T-helper 2 cell treated with Interferon-gamma antibody and Interleukin-4, amounts not matched to agents 5 μg/mL and 100 μg/mL, for 36 hours (primary cell): ENCODE results near the gene EFL1.
"Not testable (repeated sequence)": the region's sequence is repeated elsewhere in the genome, so short reads cannot be mapped to it uniquely, and the experiment has no call there.

Experiments
- DNase-seq: peaks from one replicate; pipeline ENCODE4 v3.0.0; 2021; ENCODE audit warnings: low spot score
- H3K27ac Mint-ChIP-seq: one replicate; pipeline ENCODE4 v1.8.0; 2021; ENCODE audit warnings: mild to moderate bottlenecking, mixed read lengths
- H3K27me3 Mint-ChIP-seq: one replicate; pipeline ENCODE4 v1.8.0; 2021; ENCODE audit warnings: low read depth, mixed read lengths
- H3K36me3 Mint-ChIP-seq: one replicate; pipeline ENCODE4 v1.8.0; 2021; ENCODE audit warnings: low read depth, mixed read lengths
- H3K4me1 Mint-ChIP-seq: one replicate; pipeline ENCODE4 v1.8.0; 2021; ENCODE audit warnings: low read depth, mixed read lengths
- H3K4me3 Mint-ChIP-seq: one replicate; pipeline ENCODE4 v1.8.0; 2022; ENCODE audit warnings: mild to moderate bottlenecking, moderate library complexity, mixed read lengths
- H3K9me3 Mint-ChIP-seq: one replicate; pipeline ENCODE4 v1.8.0; 2021; ENCODE audit warnings: mixed read lengths

The EFL1 gene

GRCh38 chr15:82298032-82298431 lies 35.5 kb upstream of the EFL1 start:
- Mint-ChIP-seq H3K4me3 (no peak overlapping the region), H3K36me3 (no peaks in the 10 kb centered on the region), H3K9me3 (no peaks in the 10 kb centered on the region), H3K4me1 (peaks cover 8% of the 10 kb centered on the region), H3K27me3 (peaks cover 11% of the 10 kb centered on the region), H3K27ac (no peak overlapping the region)
- DNase-seq = no peak

- Mint-ChIP-seq H3K27me3 (peaks cover 13% of the 10 kb centered on the region), H3K4me1 (peaks cover 8% of the 10 kb centered on the region), H3K4me3 (no peak overlapping the region), H3K9me3 (no peaks in the 10 kb centered on the region), H3K27ac (no peak overlapping the region), H3K36me3 (no peaks in the 10 kb centered on the region)
- no peak for DNase-seq
Observed at GRCh38 chr15:82297546-82297945, 35.0 kb upstream of the EFL1 start.

- peaks cover 26% of the 10 kb centered on the region for H3K27me3 Mint-ChIP-seq
Observed at GRCh38 chr15:82294061-82294690, 31.6 kb upstream of the EFL1 start.

GRCh38 chr15:82292271-82292670 lies 29.7 kb upstream of the EFL1 start:
- peaks cover 37% of the 10 kb centered on the region for H3K27me3 Mint-ChIP-seq
- H3K4me3 Mint-ChIP-seq = no peak overlapping the region
- DNase-seq = no peak
- H3K27ac Mint-ChIP-seq = no peak overlapping the region
- peaks cover 11% of the 10 kb centered on the region for H3K9me3 Mint-ChIP-seq
- H3K4me1 Mint-ChIP-seq = peaks cover 11% of the 10 kb centered on the region
- peaks cover 3% of the 10 kb centered on the region for H3K36me3 Mint-ChIP-seq

More at GRCh38 chr15:82294061-82294690, 31.6 kb upstream of the EFL1 start:
- Mint-ChIP-seq H3K4me3 (no peak overlapping the region), H3K4me1 (peaks cover 14% of the 10 kb centered on the region), H3K36me3 (no peaks in the 10 kb centered on the region), H3K27ac (no peak overlapping the region), H3K9me3 (peaks cover 2% of the 10 kb centered on the region)
- no peak for DNase-seq

GRCh38 chr15:82288202-82288601 lies 25.7 kb upstream of the EFL1 start:
- H3K4me3 Mint-ChIP-seq = not testable (repeated sequence)

GRCh38 chr15:82286475-82286874 lies 23.9 kb upstream of the EFL1 start:
- H3K36me3 Mint-ChIP-seq = not testable (repeated sequence)
- Mint-ChIP-seq H3K9me3 (peaks cover 11% of the 10 kb centered on the region), H3K27ac (peak overlapping the region; percentile 46), H3K4me3 (peak overlapping the region; percentile 70), H3K4me1 (peaks cover 27% of the 10 kb centered on the region), H3K27me3 (peaks cover 47% of the 10 kb centered on the region)
- DNase-seq = peak; percentile 21

More at GRCh38 chr15:82288202-82288601, 25.7 kb upstream of the EFL1 start:
- Mint-ChIP-seq H3K9me3 (peaks cover 11% of the 10 kb centered on the region), H3K4me1 (peaks cover 27% of the 10 kb centered on the region), H3K27me3 (peaks cover 44% of the 10 kb centered on the region)
- not testable (repeated sequence) for DNase-seq, H3K36me3 Mint-ChIP-seq, H3K27ac Mint-ChIP-seq

GRCh38 chr15:82284381-82284780 lies 21.8 kb upstream of the EFL1 start:
- H3K27ac Mint-ChIP-seq, H3K36me3 Mint-ChIP-seq, H3K4me3 Mint-ChIP-seq, DNase-seq: not testable (repeated sequence)
- H3K27me3 Mint-ChIP-seq = peaks cover 41% of the 10 kb centered on the region
- peaks cover 21% of the 10 kb centered on the region for H3K4me1 Mint-ChIP-seq
- peaks cover 11% of the 10 kb centered on the region for H3K9me3 Mint-ChIP-seq

- peaks cover 17% of the 10 kb centered on the region for H3K4me1 Mint-ChIP-seq
- H3K27me3 Mint-ChIP-seq = peaks cover 42% of the 10 kb centered on the region
- H3K4me3 Mint-ChIP-seq, H3K27ac Mint-ChIP-seq, H3K9me3 Mint-ChIP-seq, DNase-seq, H3K36me3 Mint-ChIP-seq: not testable (repeated sequence)
Observed at GRCh38 chr15:82282386-82282785, 19.9 kb upstream of the EFL1 start.

- DNase-seq, H3K4me1 Mint-ChIP-seq, H3K9me3 Mint-ChIP-seq, H3K4me3 Mint-ChIP-seq, H3K36me3 Mint-ChIP-seq, H3K27ac Mint-ChIP-seq: not testable (repeated sequence)
- peaks cover 41% of the 10 kb centered on the region for H3K27me3 Mint-ChIP-seq
Observed at GRCh38 chr15:82281276-82281675, 18.7 kb upstream of the EFL1 start.

GRCh38 chr15:82275410-82275809 lies 12.9 kb upstream of the EFL1 start:
- Mint-ChIP-seq H3K9me3 (peaks cover 7% of the 10 kb centered on the region), H3K27me3 (peaks cover 42% of the 10 kb centered on the region), H3K4me1 (no peaks in the 10 kb centered on the region)

GRCh38 chr15:82272154-82272553 lies 9.6 kb upstream of the EFL1 start:
- Mint-ChIP-seq H3K4me1 (peaks cover 2% of the 10 kb centered on the region), H3K36me3 (peaks cover 2% of the 10 kb centered on the region), H3K4me3 (no peak overlapping the region), H3K9me3 (peaks cover 7% of the 10 kb centered on the region), H3K27me3 (peaks cover 24% of the 10 kb centered on the region), H3K27ac (no peak overlapping the region)
- no peak for DNase-seq

More at GRCh38 chr15:82275410-82275809, 12.9 kb upstream of the EFL1 start:
- Mint-ChIP-seq H3K27ac (no peak overlapping the region), H3K4me3 (no peak overlapping the region), H3K36me3 (peaks cover 2% of the 10 kb centered on the region)
- no peak for DNase-seq

GRCh38 chr15:82268454-82268853 lies 5.9 kb upstream of the EFL1 start:
- not testable (repeated sequence) for H3K4me3 Mint-ChIP-seq, H3K4me1 Mint-ChIP-seq, DNase-seq, H3K27me3 Mint-ChIP-seq, H3K36me3 Mint-ChIP-seq, H3K9me3 Mint-ChIP-seq, H3K27ac Mint-ChIP-seq

GRCh38 chr15:82267137-82267536 lies 4.6 kb upstream of the EFL1 start:
- H3K4me3 Mint-ChIP-seq, DNase-seq, H3K27ac Mint-ChIP-seq, H3K36me3 Mint-ChIP-seq, H3K9me3 Mint-ChIP-seq, H3K27me3 Mint-ChIP-seq: not testable (repeated sequence)
- H3K4me1 Mint-ChIP-seq = peaks cover 11% of the 10 kb centered on the region

GRCh38 chr15:82263350-82263749 lies 816 bp upstream of the EFL1 start:
- H3K4me3 Mint-ChIP-seq = peak overlapping the region; percentile 92
- H3K36me3 Mint-ChIP-seq = peaks cover 5% of the 10 kb centered on the region
- no peaks in the 10 kb centered on the region for H3K9me3 Mint-ChIP-seq
- H3K27ac Mint-ChIP-seq = peak overlapping the region; percentile 33
- DNase-seq = no peak
- H3K4me1 Mint-ChIP-seq = peaks cover 21% of the 10 kb centered on the region
- H3K27me3 Mint-ChIP-seq = peaks cover under 1% of the 10 kb centered on the region
